Upper lobe of right lung (tissue), 1 donor: ENCODE data around the gene LRFN3. TPM values are rescaled to one million over a fixed set of nuclear protein-coding genes. Genes with fewer than 3 reads are reported as not detected.
"Not testable (repeated sequence)": the region's sequence is repeated elsewhere in the genome, so short reads cannot be mapped to it uniquely, and the experiment has no call there.

Experiments
- ATAC-seq: fragments of 200-7000 bp; cut with Tn5 transposase; one replicate; pipeline ENCODE4 v1.9.1; 2020; ENCODE audit warnings: mild to moderate bottlenecking, moderate library complexity
- DNase-seq: peaks from one replicate; pipeline ENCODE4 v3.0.0-alpha.2; 2020
- H3K27ac ChIP-seq: fragments of 200-600 bp; one replicate; pipeline ENCODE4 v1.8.0; 2022
- H3K27me3 ChIP-seq: fragments of 200-600 bp; one replicate; pipeline ENCODE4 v1.8.0; 2022; ENCODE audit warnings: mild to moderate bottlenecking
- H3K36me3 ChIP-seq: fragments of 200-600 bp; one replicate; pipeline ENCODE4 v1.8.0; 2022
- H3K4me1 ChIP-seq: fragments of 200-600 bp; one replicate; pipeline ENCODE4 v1.8.0; 2022
- H3K4me3 ChIP-seq: fragments of 200-600 bp; one replicate; pipeline ENCODE4 v1.8.0; 2022; ENCODE audit warnings: mild to moderate bottlenecking
- H3K9me3 ChIP-seq: fragments of 200-600 bp; one replicate; pipeline ENCODE4 v1.8.0; 2022
- intact Hi-C: fragments of 100-400 bp; cut with DNase I; formaldehyde crosslinking; loops from one replicate; pipeline ENCODE4 v1.11.0; 2022
- total RNA-seq: library from RNA; stranded (reverse); fragmentation: NEBNext Ultra II Directional; extraction: Animal tissue kit (Norgen Biotek cat#: 25700); gene quantifications from one replicate; pipeline ENCODE4 v1.2.1, GENCODE V29; 2021
- TF ChIP-seq, protein P1 (sequence below): fragments of 200-600 bp; IDR thresholded peaks from one replicate; pipeline ENCODE4 v1.8.0; 2022; ENCODE audit warnings: antibody characterized with exemption
- donor health status: DM: no; HTN: yes; CAD: no; lungs with severe emphysema.

Gene LRFN3
- total RNA-seq, 1 donor from 2014 or later = 10.5 TPM

- DNase-seq (no peak), ATAC-seq (no peak)
- intact Hi-C loops = no loop called here
- Histone ChIP-seq H3K4me3 (no peak overlapping the region), H3K4me1 (no peaks in the 10 kb centered on the region), H3K27me3 (no peaks in the 10 kb centered on the region), H3K9me3 (no peaks in the 10 kb centered on the region), H3K27ac (no peak overlapping the region), H3K36me3 (no peaks in the 10 kb centered on the region)
- TF ChIP-seq, protein P1, sequence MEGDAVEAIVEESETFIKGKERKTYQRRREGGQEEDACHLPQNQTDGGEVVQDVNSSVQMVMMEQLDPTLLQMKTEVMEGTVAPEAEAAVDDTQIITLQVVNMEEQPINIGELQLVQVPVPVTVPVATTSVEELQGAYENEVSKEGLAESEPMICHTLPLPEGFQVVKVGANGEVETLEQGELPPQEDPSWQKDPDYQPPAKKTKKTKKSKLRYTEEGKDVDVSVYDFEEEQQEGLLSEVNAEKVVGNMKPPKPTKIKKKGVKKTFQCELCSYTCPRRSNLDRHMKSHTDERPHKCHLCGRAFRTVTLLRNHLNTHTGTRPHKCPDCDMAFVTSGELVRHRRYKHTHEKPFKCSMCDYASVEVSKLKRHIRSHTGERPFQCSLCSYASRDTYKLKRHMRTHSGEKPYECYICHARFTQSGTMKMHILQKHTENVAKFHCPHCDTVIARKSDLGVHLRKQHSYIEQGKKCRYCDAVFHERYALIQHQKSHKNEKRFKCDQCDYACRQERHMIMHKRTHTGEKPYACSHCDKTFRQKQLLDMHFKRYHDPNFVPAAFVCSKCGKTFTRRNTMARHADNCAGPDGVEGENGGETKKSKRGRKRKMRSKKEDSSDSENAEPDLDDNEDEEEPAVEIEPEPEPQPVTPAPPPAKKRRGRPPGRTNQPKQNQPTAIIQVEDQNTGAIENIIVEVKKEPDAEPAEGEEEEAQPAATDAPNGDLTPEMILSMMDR = no peak
Measured at GRCh38 chr19:35978271-35978670, 42.1 kb downstream of the LRFN3 start.

DNA sequence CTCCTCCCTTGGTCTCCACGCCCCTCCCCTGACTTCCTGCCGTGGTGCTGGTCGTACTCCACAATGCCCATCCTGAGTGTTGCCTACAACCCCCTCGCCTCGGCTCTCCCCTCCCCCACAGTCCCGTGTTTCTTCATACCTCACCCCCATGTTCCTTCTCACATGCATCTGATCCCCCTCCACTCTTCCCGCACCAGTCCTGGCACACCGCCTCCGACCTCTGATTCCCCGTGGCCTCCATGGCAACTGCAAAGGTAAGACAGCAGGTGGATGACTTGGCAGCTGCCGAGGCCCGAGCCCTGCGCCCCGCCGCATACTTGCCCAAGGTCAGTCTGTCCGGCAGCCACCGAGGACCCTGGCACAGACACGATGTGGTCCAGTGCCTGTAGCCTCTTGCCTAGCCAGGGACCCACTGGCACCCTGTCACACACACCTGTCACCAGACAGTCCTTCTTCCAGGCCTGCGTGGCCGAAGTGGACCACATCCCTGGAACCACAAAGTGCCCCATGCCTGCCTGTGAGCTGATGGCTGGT lies 42.7 kb downstream of the LRFN3 start:
- no peaks in the 10 kb centered on the region for H3K36me3 ChIP-seq
- no peak overlapping the region for H3K4me3 ChIP-seq
- H3K27me3 ChIP-seq = no peaks in the 10 kb centered on the region
- H3K4me1 ChIP-seq = no peaks in the 10 kb centered on the region
- no peak overlapping the region for H3K27ac ChIP-seq
- ATAC-seq = no peak
- DNase-seq = no peak
- intact Hi-C loops = no loop called here
- TF ChIP-seq, protein P1 = no peak
- H3K9me3 ChIP-seq = no peaks in the 10 kb centered on the region

DNA sequence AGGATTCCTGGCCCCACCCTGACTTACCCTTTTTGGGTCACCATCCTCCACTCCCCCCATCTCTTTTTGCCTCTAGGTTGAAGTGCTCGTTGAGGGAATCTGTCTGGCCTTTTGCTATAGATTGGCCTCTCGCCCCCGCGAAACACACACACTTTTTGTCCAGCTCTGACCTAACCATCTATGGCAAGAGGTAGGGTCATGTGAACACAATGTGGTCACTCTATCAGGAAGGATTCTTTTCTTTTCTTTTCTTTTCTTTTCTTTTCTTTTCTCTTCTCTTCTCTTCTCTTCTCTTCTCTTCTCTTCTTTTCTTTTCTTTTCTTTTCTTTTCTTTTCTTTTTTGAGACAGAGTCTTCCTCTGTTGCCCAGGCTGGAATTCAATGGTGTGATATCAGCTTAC lies 44.8 kb downstream of the LRFN3 start:
- H3K36me3 ChIP-seq, H3K4me1 ChIP-seq, DNase-seq, H3K27ac ChIP-seq, intact Hi-C loops, H3K4me3 ChIP-seq, H3K27me3 ChIP-seq, ATAC-seq, H3K9me3 ChIP-seq: not testable (repeated sequence)

DNA sequence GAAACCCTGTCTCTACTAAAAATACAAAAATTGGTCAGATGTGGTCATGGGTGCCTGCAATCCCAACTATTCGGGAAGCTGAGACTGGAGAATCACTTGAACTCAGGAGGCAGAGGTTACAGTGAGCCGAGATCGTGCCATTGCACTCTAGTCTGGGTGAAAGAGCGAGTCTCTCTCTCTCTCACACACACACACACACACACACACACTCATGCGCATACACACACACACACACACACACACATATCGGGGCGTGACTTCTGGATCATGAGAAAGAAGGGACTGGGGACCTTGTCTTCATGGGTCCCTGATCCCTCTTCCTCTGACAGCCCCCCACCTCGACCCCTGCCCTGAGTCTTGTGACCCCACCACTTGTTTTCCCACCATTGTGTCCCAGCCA lies 47.0 kb downstream of the LRFN3 start:
- intact Hi-C loops = no loop called here
- Histone ChIP-seq H3K36me3 (no peaks in the 10 kb centered on the region), H3K27ac (no peak overlapping the region), H3K27me3 (peaks cover 28% of the 10 kb centered on the region), H3K9me3 (no peaks in the 10 kb centered on the region), H3K4me3 (no peak overlapping the region), H3K4me1 (no peaks in the 10 kb centered on the region)
- TF ChIP-seq, protein P1 = no peak
- no peak for ATAC-seq
- no peak for DNase-seq

GRCh38 chr19:35986111-35986510 lies 49.9 kb downstream of the LRFN3 start:
- Histone ChIP-seq H3K36me3 (no peaks in the 10 kb centered on the region), H3K4me1 (no peaks in the 10 kb centered on the region), H3K27ac (no peak overlapping the region), H3K27me3 (peaks cover 29% of the 10 kb centered on the region), H3K9me3 (no peaks in the 10 kb centered on the region), H3K4me3 (no peak overlapping the region)
- TF ChIP-seq, protein P1 = no peak
- DNase-seq = no peak
- intact Hi-C loops = no loop called here
- ATAC-seq = no peak

DNA sequence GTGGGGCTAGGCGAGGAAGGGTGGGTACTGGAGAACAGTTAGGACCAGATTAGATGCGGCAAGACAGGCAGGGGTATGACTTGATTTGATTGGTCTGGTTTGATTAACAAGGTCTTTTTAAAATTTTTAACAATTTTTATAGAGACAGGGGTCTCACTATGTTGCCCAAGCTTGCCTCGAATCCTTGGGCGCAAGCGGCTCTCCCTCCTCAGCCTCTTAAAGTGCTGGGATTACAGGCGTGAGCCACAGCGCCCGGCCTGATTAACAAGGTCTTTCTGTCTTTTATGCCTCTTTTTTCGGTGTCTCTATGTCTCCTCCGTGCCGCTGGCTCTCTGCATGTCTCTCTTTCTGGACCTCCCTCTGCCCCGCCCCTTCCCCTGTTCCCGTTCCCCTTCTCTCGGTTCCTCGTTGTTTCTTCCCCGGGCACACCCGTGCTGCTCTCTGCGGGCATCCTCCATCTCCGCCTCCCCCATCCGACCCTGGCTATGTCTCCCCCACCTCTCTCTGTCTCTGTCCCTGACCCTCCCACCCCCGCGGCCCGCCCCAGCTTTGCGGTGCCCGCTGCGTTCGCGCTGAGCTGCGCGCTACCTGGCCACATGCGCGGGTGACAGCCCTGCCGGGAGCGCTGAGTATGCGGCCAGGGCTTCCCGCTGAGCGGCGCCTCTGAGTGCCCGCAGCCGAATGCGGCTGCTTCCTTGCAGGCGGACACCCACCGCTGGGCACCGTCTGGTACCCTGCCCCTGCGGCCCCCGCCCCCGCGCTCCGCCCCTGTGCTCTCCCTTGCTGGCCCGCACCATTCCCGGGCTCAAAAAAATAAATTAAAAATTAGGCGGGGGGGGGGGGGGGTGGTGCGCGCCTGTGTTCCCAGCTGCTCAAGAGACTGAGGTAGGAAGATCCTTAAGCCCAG lies 50.7 kb downstream of the LRFN3 start:
- no peak for DNase-seq
- intact Hi-C loops = no loop called here
- peak; percentile 69 for ATAC-seq

More for the DNA sequence above, 50.7 kb downstream of the LRFN3 start:
- Histone ChIP-seq H3K27ac (no peak overlapping the region), H3K9me3 (no peaks in the 10 kb centered on the region), H3K4me1 (no peaks in the 10 kb centered on the region), H3K4me3 (peak overlapping the region; percentile 35), H3K27me3 (peaks cover 29% of the 10 kb centered on the region), H3K36me3 (no peaks in the 10 kb centered on the region)
- TF ChIP-seq, protein P1 = no peak
